Mesodermal cell (in vitro differentiated cells): ENCODE measurements around the gene MXD4. TPM values are rescaled to one million over a fixed set of nuclear protein-coding genes. Genes with fewer than 3 reads are reported as not detected.
A peak's percentile ranks its signal among the peaks of the same experiment; 100 is the strongest.

Experiments used
- H3K27ac ChIP-seq: 2 replicates; pipeline ENCODE4 v1.7.0; 2013; ENCODE audit warnings: mild to moderate bottlenecking, low read depth, low read length, moderate library complexity; ENCODE audit not compliant: severe bottlenecking
- H3K36me3 ChIP-seq: 2 replicates; pipeline ENCODE4 v1.7.1; 2013; ENCODE audit warnings: mild to moderate bottlenecking, low read length, moderate library complexity; ENCODE audit not compliant: control insufficient read depth, insufficient read depth
- H3K4me1 ChIP-seq: one replicate; pipeline ENCODE4 v1.7.1; 2013; ENCODE audit warnings: mild to moderate bottlenecking, low read length; ENCODE audit not compliant: insufficient read depth, control insufficient read depth, poor library complexity, severe bottlenecking
- H3K4me3 ChIP-seq: 2 replicates; pipeline ENCODE4 v1.7.0; 2013; ENCODE audit warnings: low read length, control low read depth, mild to moderate bottlenecking; ENCODE audit not compliant: insufficient read depth, poor library complexity, severe bottlenecking; ENCODE audit errors: extremely low read depth
- H3K9me3 ChIP-seq: 2 replicates; pipeline ENCODE4 v1.7.1; 2013; ENCODE audit warnings: mild to moderate bottlenecking, low read length, moderate library complexity; ENCODE audit not compliant: control insufficient read depth
- WGBS, 2 experiments: methylation state at CpG; one replicate each; pipeline ENCODE4 v1.1.5; 2013; ENCODE audit warnings: missing lambda C conversion rate in 2 of 2; ENCODE audit not compliant: insufficient coverage in 2 of 2; 5-methylcytosine and 5-hydroxymethylcytosine counted together
- polyA plus RNA-seq, 2 experiments: library from polyadenylated mRNA; stranded (reverse); fragments of 50-300 nt; gene quantifications; one replicate each; pipeline ENCODE4 v1.2.3, GENCODE V29; 2013

MXD4 gene
- 61.6 TPM for polyA plus RNA-seq (2013, experiment 1 of 2)
- 58.8 TPM for polyA plus RNA-seq (2013, experiment 2 of 2)

DNA sequence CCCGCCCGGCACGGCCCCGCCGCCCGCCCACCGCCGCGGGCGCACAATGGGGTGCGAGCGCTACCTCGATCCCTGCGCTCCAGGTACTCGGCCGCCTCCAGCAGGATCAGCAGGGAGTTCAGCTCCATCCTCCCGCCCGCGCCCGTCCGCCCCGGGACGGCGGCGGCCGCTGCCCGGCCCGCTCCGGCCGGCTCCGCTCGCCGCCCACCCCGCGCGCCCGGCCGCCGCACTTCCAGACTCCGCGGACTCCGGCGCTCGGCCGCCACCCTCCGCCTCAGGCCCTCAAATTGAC is at the start of gene MXD4:
Gene MXD4 (minus strand): TSS at position 257 of the 292 bp plus-strand sequence. CDS start 129 bp downstream, at position 128.
- H3K9me3 ChIP-seq: no peaks in the 10 kb centered on the region
- 0% methylated on average over 21 to 32 of the region's 46 CpGs for WGBS, 2 experiments
- peaks cover 18% of the 10 kb centered on the region for H3K4me1 ChIP-seq
- H3K27ac ChIP-seq: peak within 1 kb of the TSS; percentile 87
- peaks cover 29% of the 10 kb centered on the region for H3K36me3 ChIP-seq
- H3K4me3 ChIP-seq: peak within 1 kb of the TSS; percentile 83

DNA sequence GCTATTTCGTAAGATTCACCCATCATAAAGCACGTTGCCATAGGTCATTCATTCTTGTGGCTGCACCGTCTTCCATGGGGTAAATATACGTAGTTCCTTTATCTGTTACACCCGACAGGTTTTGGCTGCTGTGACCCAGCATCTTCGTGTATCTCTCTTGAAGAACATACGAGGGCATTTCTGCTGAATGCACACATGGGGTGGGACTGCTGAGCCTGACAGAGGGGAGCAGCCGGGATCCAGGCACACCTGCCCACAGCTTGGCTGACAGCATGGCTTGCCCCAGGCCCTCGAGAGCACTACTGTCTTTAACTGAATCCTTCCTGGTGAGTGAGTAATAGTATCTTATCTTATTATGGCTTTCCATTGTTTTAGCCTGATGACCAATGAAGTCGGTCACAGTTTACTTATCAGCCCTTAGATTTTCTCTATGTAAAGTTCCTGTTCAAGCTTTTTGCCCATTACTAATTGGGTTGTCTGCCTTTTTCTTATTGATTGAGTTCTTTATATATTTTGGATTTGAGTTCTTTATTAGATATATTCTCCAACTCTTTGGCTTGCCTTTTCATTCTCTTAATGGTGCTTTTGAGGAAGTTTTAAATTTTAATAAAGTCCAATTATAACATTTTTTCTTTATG is 45.0 kb upstream of the MXD4 start:
- no peaks in the 10 kb centered on the region for H3K36me3 ChIP-seq
- no peak overlapping the region for H3K27ac ChIP-seq
- H3K4me3 ChIP-seq: no peak overlapping the region
- H3K9me3 ChIP-seq: no peaks in the 10 kb centered on the region
- H3K4me1 ChIP-seq: no peaks in the 10 kb centered on the region
- 93 to 94% methylated on average over 8 of the region's 10 CpGs for WGBS, 2 experiments

- Histone ChIP-seq H3K36me3 (no peaks in the 10 kb centered on the region), H3K4me1 (no peaks in the 10 kb centered on the region), H3K27ac (no peak overlapping the region), H3K9me3 (no peaks in the 10 kb centered on the region), H3K4me3 (no peak overlapping the region)
- WGBS, 2 experiments: 90 to 93% methylated on average over 6 to 9 of the region's 11 CpGs
These were observed 44.0 kb upstream of the MXD4 start for GRCh38 chr4:2305766-2306501.

DNA sequence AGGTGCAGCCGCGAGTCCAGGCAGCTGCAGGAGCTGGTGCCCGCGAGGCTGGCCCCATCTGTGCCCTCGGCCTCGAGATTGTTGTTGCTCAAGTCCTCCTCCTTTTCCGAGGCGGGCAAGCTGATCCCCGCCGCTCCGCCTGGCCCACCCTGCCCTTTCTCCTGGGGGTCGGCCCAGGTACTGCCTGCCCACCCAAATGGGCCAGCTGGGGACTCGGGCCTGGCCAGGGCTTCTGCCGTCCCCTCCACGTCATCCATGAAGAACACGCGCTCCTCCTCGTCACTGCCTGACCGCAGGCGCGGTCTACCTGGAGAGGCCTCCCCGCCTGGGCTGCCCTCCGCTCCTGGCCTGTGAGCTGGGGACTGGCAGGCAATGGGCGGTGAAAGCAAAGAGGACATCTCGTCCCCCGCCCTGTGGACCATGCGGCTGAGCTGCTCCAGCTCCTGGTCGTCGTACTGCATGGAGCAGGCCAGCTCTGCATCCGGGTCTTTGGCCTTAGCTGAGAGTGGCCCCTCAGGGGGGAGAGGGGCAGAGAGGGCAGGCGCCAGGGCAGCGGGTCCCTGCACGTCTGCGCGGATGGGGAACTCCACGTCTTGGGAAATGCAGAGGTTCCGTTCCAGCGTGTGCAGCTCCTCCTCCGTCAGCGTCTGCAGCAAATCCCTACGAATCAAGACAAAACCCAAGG is 43.1 kb upstream of the MXD4 start:
- no peaks in the 10 kb centered on the region for H3K4me1 ChIP-seq
- no peak overlapping the region for H3K27ac ChIP-seq
- H3K4me3 ChIP-seq: no peak overlapping the region
- H3K9me3 ChIP-seq: no peaks in the 10 kb centered on the region
- WGBS, 2 experiments: 93 to 94% methylated on average over 30 to 41 of the region's 41 CpGs
- H3K36me3 ChIP-seq: no peaks in the 10 kb centered on the region

- no peaks in the 10 kb centered on the region for H3K4me1 ChIP-seq
- 92 to 94% methylated on average over 32 of the region's 32 CpGs for WGBS, 2 experiments
- no peaks in the 10 kb centered on the region for H3K9me3 ChIP-seq
- H3K27ac ChIP-seq: no peak overlapping the region
- no peak overlapping the region for H3K4me3 ChIP-seq
- no peaks in the 10 kb centered on the region for H3K36me3 ChIP-seq
These were observed 42.5 kb upstream of the MXD4 start for GRCh38 chr4:2304321-2304876.

DNA sequence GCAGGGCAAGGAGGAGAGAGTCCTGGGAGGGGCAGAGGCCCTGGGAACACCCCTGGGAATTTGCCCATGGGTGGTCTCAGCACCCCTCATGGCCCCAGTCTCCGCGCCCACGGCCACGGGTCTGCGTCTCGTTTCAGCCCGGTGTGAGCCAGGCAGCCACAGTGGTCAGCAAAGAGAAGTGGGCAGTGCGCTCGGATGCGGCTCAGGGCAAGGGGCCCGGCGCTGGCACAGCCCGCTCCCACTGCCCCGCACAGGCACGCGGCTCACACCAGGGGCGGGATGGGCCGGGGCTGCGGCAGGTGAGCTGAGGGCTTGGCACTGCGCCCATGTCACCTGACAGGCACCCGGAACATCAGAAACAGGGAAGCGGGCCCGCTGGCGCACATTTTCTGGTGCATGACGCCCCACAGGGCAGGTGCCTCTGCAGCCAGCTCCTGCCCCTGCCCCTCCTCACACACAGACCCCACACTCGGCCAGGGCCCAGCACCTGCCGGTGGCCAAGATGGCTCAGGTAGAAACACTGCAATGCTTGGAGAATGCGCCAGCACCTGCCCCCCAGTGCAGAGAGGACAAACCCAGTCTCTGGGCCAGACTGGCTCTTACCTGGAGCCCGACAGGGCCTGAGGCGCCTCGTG is 41.9 kb upstream of the MXD4 start:
- H3K36me3 ChIP-seq: no peaks in the 10 kb centered on the region
- no peak overlapping the region for H3K27ac ChIP-seq
- H3K9me3 ChIP-seq: no peaks in the 10 kb centered on the region
- 92 to 95% methylated on average over 31 of the region's 31 CpGs for WGBS, 2 experiments
- H3K4me3 ChIP-seq: no peak overlapping the region
- H3K4me1 ChIP-seq: no peaks in the 10 kb centered on the region

GRCh38 chr4:2303121-2303685 is 41.3 kb upstream of the MXD4 start:
- WGBS, 2 experiments: 90 to 96% methylated on average over 16 to 17 of the region's 19 CpGs
- H3K27ac ChIP-seq: no peak overlapping the region

GRCh38 chr4:2302387-2303119 is 40.6 kb upstream of the MXD4 start:
- Histone ChIP-seq H3K27ac (no peak overlapping the region), H3K36me3 (no peaks in the 10 kb centered on the region), H3K4me1 (no peaks in the 10 kb centered on the region), H3K9me3 (no peaks in the 10 kb centered on the region), H3K4me3 (no peak overlapping the region)
- 91 to 95% methylated on average over 20 to 27 of the region's 28 CpGs for WGBS, 2 experiments

More at GRCh38 chr4:2303121-2303685, 41.3 kb upstream of the MXD4 start:
- Histone ChIP-seq H3K9me3 (no peaks in the 10 kb centered on the region), H3K4me1 (no peaks in the 10 kb centered on the region), H3K4me3 (no peak overlapping the region), H3K36me3 (no peaks in the 10 kb centered on the region)

DNA sequence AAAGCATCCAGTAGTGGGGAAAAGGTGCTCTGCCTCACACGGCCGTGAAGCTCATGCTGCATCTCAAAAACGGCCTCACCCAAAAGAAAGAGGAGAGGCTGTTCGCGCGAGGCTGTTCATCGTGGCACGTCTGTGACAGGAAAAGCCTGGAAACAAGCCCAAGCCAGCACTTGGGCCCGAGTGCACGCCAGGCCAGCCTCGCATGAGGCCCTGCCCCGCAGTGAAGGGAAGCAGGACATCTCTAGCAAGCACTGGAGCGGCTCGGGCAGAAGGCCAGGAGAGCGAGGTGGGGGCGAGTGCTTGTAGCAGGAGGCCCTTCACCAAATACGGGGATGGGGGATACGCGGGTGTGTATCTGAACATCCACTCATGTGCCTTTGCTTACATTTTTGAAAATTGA is 39.9 kb upstream of the MXD4 start:
- no peaks in the 10 kb centered on the region for H3K36me3 ChIP-seq
- no peak overlapping the region for H3K4me3 ChIP-seq
- H3K9me3 ChIP-seq: no peaks in the 10 kb centered on the region
- H3K4me1 ChIP-seq: no peaks in the 10 kb centered on the region
- H3K27ac ChIP-seq: no peak overlapping the region
- 89 to 97% methylated on average over 11 to 16 of the region's 19 CpGs for WGBS, 2 experiments

DNA sequence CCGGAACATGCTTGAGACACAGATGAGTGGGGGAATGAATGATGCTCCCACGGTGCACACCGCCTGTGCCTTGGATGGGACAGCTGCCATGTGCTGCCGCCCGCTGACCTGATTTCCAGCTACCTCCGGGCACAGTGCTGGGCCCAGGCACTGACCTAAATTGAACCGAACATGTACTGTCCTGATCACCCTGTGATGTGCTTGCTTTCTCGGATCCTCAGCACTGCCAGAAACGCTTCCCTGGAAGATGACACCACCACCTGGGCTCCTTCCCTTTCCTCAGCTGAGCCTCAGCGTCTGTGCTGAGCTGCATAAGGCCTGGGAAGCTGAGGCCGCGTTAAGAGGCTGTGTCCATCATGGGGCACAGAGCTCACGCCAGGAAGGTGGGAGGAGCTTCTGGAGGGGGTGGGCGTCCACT is 39.3 kb upstream of the MXD4 start:
- Histone ChIP-seq H3K36me3 (no peaks in the 10 kb centered on the region), H3K27ac (no peak overlapping the region), H3K9me3 (no peaks in the 10 kb centered on the region), H3K4me1 (no peaks in the 10 kb centered on the region), H3K4me3 (no peak overlapping the region)
- WGBS, 2 experiments: 93 to 97% methylated on average over 9 to 10 of the region's 14 CpGs
